Brain microvascular endothelial cell (primary cell): ENCODE measurements around the gene CEP68.
"Not testable (repeated sequence)": the region's sequence is repeated elsewhere in the genome, so short reads cannot be mapped to it uniquely, and the experiment has no call there.

ENCODE experiments used
- DNase-seq: peaks from one replicate; pipeline ENCODE4 v3.0.0-alpha.2; 2020
- H3K27ac ChIP-seq: fragments of 250-450 bp; sonication (Bioruptor Pico); 2 replicates; pipeline ENCODE4 v1.5.1; 2020; ENCODE audit warnings: mild to moderate bottlenecking, moderate library complexity
- H3K27me3 ChIP-seq: fragments of 250-450 bp; sonication (Bioruptor Pico); replicated peaks from 2 replicates; pipeline ENCODE4 v1.5.1; 2020; ENCODE audit warnings: mild to moderate bottlenecking
- H3K36me3 ChIP-seq: fragments of 250-450 bp; sonication (Bioruptor Pico); replicated peaks from 2 replicates; pipeline ENCODE4 v1.5.1; 2020; ENCODE audit warnings: mild to moderate bottlenecking
- H3K4me3 ChIP-seq: 2 replicates; pipeline ENCODE4 v1.5.1; 2011; ENCODE audit warnings: low read depth, mild to moderate bottlenecking, control low read depth, low read length, moderate library complexity
- in situ Hi-C: cut with HindIII; loops from 2 replicates; pipeline ENCODE4 v1.10.0; 2017; ENCODE audit warnings: low sequenced_read_pairs, low pct_ligation_motif_present
- TF ChIP-seq, protein P1 (sequence below): IDR thresholded peaks from 2 replicates; pipeline ENCODE4 v1.5.1; 2011; ENCODE audit warnings: low read depth, mild to moderate bottlenecking, moderate library complexity, low read length, control low read depth, inconsistent platforms; ENCODE audit errors: missing control alignments

Gene CEP68

GRCh38 chr2:65027616-65028244, 28.5 kb upstream of the CEP68 start:
- H3K4me3 ChIP-seq = no peak overlapping the region
- no peaks in the 10 kb centered on the region for H3K36me3 ChIP-seq
- DNase-seq = peak; percentile 62
- H3K27ac ChIP-seq = peak overlapping the region; percentile 62
- TF ChIP-seq, protein P1, sequence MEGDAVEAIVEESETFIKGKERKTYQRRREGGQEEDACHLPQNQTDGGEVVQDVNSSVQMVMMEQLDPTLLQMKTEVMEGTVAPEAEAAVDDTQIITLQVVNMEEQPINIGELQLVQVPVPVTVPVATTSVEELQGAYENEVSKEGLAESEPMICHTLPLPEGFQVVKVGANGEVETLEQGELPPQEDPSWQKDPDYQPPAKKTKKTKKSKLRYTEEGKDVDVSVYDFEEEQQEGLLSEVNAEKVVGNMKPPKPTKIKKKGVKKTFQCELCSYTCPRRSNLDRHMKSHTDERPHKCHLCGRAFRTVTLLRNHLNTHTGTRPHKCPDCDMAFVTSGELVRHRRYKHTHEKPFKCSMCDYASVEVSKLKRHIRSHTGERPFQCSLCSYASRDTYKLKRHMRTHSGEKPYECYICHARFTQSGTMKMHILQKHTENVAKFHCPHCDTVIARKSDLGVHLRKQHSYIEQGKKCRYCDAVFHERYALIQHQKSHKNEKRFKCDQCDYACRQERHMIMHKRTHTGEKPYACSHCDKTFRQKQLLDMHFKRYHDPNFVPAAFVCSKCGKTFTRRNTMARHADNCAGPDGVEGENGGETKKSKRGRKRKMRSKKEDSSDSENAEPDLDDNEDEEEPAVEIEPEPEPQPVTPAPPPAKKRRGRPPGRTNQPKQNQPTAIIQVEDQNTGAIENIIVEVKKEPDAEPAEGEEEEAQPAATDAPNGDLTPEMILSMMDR = no peak
- no peaks in the 10 kb centered on the region for H3K27me3 ChIP-seq
- in situ Hi-C loops = no loop called here

DNA sequence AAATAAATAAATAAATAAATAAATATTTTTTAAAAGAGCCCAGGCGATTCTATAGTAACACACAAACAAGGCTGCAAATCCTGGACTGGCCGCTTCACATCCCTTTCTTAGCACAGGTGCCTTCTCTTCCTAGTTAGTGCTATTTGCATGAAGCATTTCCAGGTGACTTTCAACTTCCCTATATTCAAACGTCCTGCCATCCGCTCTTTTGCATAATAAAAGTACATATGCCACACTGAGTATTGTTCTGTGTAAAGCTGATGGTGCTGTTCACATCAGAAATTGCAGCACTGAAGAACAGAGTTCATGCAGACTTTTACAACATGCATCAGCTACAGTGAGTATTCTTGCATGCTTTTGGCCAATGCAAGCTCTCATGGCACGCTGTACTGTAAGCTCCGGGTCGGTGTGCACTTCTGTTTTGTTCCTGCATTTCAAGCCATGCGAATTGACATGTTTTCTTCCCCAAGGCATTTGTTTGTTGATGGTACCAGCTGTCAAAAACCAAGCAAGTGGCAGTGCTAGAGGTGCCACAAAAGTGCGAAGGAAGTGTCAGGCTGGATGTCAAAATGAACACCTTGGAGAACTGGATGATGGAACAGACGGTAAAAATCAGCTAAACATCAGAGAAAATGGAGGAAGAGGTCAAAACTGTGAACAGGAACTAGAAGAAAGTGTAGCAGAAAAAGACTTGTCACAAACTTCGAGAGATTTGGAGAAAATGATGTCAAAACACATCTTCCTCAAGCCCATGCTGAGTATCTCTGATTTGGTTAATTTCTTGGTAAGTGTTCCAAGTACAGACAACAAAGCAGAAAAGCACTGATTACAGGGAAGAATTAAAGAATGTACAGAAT, 25.5 kb upstream of the CEP68 start:
- in situ Hi-C loops = no loop called here
- no peak overlapping the region for H3K4me3 ChIP-seq
- H3K27ac ChIP-seq = no peak overlapping the region
- no peaks in the 10 kb centered on the region for H3K27me3 ChIP-seq
- no peaks in the 10 kb centered on the region for H3K36me3 ChIP-seq
- no peak for DNase-seq
- TF ChIP-seq, protein P1 = no peak

DNA sequence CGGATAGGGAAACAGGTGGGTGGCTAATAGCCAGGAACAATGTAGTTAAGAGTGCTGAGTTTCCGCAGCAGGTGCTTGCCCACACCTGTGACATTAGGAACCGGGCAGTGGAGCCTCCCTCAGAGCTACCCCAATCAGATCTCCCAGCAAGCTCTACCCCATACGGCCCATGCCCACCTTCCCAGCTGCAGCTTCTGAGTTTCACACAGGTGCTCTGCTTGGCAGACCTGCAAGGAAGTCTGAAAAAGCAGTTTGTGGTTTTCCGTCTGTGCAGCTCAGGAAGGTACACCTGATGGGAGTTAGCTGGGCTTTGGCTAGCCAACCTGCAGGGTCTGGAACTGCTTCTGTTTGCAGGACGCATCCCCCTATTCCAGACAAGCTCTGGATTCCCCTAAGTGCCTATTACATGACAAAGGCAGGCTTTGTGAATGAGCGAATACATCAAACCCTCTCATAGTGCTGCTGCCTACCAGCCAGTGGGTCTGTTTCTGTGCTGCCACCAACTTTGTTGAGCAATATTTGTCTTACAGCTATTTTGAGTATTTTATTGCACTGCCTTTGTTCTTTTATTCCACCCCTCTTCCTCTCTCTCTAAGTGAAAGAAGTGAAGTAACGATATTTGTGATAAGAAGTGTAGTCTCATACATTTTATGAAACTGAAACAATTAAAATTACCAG, 24.7 kb upstream of the CEP68 start:
- no peak for DNase-seq
- no peak overlapping the region for H3K4me3 ChIP-seq
- no peak overlapping the region for H3K27ac ChIP-seq
- TF ChIP-seq, protein P1 = no peak
- no peaks in the 10 kb centered on the region for H3K27me3 ChIP-seq
- in situ Hi-C loops = no loop called here
- H3K36me3 ChIP-seq = no peaks in the 10 kb centered on the region

GRCh38 chr2:65032019-65032975, 23.9 kb upstream of the CEP68 start:
- H3K36me3 ChIP-seq = no peaks in the 10 kb centered on the region
- H3K27ac ChIP-seq = no peak overlapping the region
- no peak for DNase-seq
- no peak overlapping the region for H3K4me3 ChIP-seq
- TF ChIP-seq, protein P1 = no peak
- H3K27me3 ChIP-seq = no peaks in the 10 kb centered on the region
- in situ Hi-C loops = no loop called here

DNA sequence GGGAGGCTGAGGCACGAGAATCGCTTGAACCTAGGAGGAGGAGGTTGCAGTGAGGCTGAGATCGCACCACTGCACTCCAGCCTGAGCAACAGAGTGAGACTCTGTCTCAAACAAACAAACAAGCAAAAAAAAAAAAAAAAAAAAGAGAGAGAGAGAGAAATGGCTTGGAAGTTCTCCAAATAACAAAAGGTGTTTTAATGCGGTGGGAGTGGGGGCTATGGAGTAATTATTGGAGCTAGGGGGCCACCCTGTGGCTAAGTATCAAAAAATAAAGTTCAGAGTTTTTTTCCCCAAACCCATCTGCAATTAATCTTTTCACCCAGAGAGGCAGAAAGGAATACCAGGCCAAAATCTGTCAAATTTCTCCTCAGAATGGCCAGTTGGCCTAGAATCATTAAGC, 23.0 kb upstream of the CEP68 start:
- no peak overlapping the region for H3K27ac ChIP-seq
- H3K27me3 ChIP-seq = no peaks in the 10 kb centered on the region
- in situ Hi-C loops = no loop called here
- no peak for DNase-seq
- TF ChIP-seq, protein P1 = no peak
- H3K36me3 ChIP-seq = no peaks in the 10 kb centered on the region
- no peak overlapping the region for H3K4me3 ChIP-seq

DNA sequence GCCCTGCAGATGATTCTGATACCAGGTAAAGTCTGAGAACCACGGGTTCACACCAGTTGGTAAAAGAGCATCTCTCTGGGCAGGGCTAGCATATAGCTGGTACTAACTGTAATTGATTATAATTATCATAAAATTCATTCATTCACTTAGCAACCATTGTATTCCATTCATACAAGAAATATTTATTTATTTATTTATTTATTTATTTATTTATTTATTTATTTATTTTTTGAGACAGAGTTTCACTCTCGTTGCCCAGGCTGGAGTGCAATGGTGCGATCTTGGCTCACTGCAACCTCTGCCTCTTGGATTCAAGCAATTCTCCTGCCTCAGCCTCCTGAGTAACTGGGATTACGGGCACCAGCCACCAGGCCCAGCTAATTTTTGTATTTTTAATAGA, 22.5 kb upstream of the CEP68 start:
- H3K36me3 ChIP-seq, in situ Hi-C loops, H3K4me3 ChIP-seq, DNase-seq, H3K27ac ChIP-seq, H3K27me3 ChIP-seq: not testable (repeated sequence)
